Measurements from ENCODE around the gene RCC1.

DNA sequence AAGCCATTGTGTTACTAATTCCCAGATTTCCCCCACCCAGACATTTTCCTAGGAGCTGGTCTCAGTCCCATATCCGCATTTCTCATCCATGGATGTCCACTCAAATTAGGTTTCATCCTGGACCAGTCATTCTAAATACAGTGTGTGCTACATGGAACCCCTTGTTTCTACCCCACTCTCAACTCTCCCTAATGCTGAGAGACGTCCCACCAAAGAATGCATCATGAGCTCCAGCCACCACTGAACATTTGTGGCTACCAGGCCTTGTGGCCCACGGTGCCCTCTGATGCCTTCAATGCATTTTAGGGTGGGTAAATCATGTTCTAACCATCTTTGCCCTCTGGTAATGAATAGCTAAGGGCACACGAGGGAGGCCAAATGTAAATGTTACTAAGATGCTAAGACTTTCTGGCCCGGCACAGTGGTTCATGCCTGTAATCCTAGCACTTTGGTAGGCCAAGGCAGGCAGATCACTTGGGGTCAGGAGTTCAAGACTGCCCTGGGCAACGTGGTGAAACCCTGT, 72.9 kb downstream of the RCC1 start:
- TF ChIP-seq ZNF565 (CRISPR knock-in tag; conservative IDR thresholded peaks at IDR 0.05; ENCODE audit: low read depth) = no peak
- TF ChIP-seq, protein P1, sequence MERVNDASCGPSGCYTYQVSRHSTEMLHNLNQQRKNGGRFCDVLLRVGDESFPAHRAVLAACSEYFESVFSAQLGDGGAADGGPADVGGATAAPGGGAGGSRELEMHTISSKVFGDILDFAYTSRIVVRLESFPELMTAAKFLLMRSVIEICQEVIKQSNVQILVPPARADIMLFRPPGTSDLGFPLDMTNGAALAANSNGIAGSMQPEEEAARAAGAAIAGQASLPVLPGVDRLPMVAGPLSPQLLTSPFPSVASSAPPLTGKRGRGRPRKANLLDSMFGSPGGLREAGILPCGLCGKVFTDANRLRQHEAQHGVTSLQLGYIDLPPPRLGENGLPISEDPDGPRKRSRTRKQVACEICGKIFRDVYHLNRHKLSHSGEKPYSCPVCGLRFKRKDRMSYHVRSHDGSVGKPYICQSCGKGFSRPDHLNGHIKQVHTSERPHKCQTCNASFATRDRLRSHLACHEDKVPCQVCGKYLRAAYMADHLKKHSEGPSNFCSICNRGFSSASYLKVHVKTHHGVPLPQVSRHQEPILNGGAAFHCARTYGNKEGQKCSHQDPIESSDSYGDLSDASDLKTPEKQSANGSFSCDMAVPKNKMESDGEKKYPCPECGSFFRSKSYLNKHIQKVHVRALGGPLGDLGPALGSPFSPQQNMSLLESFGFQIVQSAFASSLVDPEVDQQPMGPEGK (CRISPR knock-in tag; IDR thresholded peaks at IDR 0.05; ENCODE audit: borderline replicate concordance) = no peak
- TF ChIP-seq, protein P2, sequence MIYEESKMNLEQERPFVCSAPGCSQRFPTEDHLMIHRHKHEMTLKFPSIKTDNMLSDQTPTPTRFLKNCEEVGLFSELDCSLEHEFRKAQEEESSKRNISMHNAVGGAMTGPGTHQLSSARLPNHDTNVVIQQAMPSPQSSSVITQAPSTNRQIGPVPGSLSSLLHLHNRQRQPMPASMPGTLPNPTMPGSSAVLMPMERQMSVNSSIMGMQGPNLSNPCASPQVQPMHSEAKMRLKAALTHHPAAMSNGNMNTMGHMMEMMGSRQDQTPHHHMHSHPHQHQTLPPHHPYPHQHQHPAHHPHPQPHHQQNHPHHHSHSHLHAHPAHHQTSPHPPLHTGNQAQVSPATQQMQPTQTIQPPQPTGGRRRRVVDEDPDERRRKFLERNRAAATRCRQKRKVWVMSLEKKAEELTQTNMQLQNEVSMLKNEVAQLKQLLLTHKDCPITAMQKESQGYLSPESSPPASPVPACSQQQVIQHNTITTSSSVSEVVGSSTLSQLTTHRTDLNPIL (CRISPR knock-in tag; IDR thresholded peaks at IDR 0.05; ENCODE audit: low read depth) = no peak
- TF ChIP-seq, protein P3, sequence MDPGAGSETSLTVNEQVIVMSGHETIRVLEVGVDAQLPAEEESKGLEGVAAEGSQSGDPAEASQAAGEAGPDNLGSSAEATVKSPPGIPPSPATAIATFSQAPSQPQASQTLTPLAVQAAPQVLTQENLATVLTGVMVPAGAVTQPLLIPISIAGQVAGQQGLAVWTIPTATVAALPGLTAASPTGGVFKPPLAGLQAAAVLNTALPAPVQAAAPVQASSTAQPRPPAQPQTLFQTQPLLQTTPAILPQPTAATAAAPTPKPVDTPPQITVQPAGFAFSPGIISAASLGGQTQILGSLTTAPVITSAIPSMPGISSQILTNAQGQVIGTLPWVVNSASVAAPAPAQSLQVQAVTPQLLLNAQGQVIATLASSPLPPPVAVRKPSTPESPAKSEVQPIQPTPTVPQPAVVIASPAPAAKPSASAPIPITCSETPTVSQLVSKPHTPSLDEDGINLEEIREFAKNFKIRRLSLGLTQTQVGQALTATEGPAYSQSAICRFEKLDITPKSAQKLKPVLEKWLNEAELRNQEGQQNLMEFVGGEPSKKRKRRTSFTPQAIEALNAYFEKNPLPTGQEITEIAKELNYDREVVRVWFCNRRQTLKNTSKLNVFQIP (CRISPR knock-in tag; IDR thresholded peaks at IDR 0.05; ENCODE audit: borderline replicate concordance, low read depth) = no peak
- no peak for TF ChIP-seq ZNF8 (CRISPR knock-in tag; IDR thresholded peaks at IDR 0.05)
- no peak for TF ChIP-seq ZFP3 (CRISPR knock-in tag; IDR thresholded peaks at IDR 0.05)
